HepG2 (cell line): ENCODE measurements around the gene ZMIZ2. TPM values are rescaled to one million over a fixed set of nuclear protein-coding genes. Genes with fewer than 3 reads are reported as not detected.
A peak's percentile ranks its signal among the peaks of the same experiment; 100 is the strongest.

Experiments
- ATAC-seq: fragments of 200-7000 bp; cut with Tn5 transposase; 3 replicates; pipeline ENCODE4 v1.9.1; 2020; ENCODE audit warnings: mild to moderate bottlenecking, moderate library complexity
- BruUV-seq: library from RNA; stranded (reverse); fragments of 400-500 nt; replicated peaks from 2 replicates; lab custom pipeline; 2021; lab: Mats Ljungman, UMichigan
- CTCF ChIA-PET: fragments of 300-600 bp; formaldehyde crosslinking; extraction: SDS; loops from one replicate; lab custom pipeline; 2021; ENCODE audit warnings: low total read pairs, inconsistent platforms, low intra/inter-chr PET ratio; lab: Yijun Ruan, JAX
- POLR2A ChIA-PET: fragments of 350-600 bp; sonication (Branson Sonifier 250); formaldehyde crosslinking; loops from one replicate; lab custom pipeline; 2020; ENCODE audit warnings: antibody characterized with exemption, inconsistent platforms; lab: Yijun Ruan, JAX
- DNase-seq: peaks from one replicate; pipeline ENCODE4 v3.0.0-alpha.2; 2015; ENCODE audit warnings: low spot score
- FAIRE-seq: peaks from 3 replicates; lab custom pipeline; 2011; peaks lifted over from hg19 to GRCh38; lab: Jason Lieb, UNC
- H2AFZ ChIP-seq: one replicate; pipeline ENCODE4 v1.6.1; 2011; ENCODE audit warnings: low read length, inconsistent platforms
- H3K27ac ChIP-seq: fragments of 300-600 bp; 3 replicates; pipeline ENCODE4 v1.8.0; 2011; ENCODE audit warnings: mixed run types, mild to moderate bottlenecking, mixed read lengths, low read length, inconsistent platforms; ENCODE audit not compliant: insufficient read depth; ENCODE audit errors: extremely low read length
- H3K27me3 ChIP-seq, 2 experiments: fragments of 200-600 bp in 1 of 2; 2 replicates in 1 of 2; 3 replicates in 1 of 2; pipeline versions ENCODE4 v1.6.0 to v1.8.0; 2011; ENCODE audit warnings: low read length in 2 of 2, mild to moderate bottlenecking in 2 of 2, moderate library complexity in 2 of 2, inconsistent platforms in 1 of 2; ENCODE audit not compliant: insufficient read depth in 2 of 2, control insufficient read depth in 1 of 2
- H3K36me3 ChIP-seq, 2 experiments: fragments of 200-600 bp in 1 of 2; replicated peaks in 1 of 2; 2 replicates in 1 of 2; 3 replicates in 1 of 2; pipeline versions ENCODE4 v1.5.1 to v1.8.0; 2011; ENCODE audit warnings: low read length in 2 of 2, inconsistent platforms in 1 of 2; ENCODE audit not compliant: insufficient read depth in 2 of 2, control insufficient read depth in 1 of 2
- H3K4me1 ChIP-seq: 2 replicates; pipeline ENCODE4 v1.5.1; 2012; ENCODE audit warnings: low read length, inconsistent platforms; ENCODE audit not compliant: insufficient read depth
- H3K4me2 ChIP-seq: 2 replicates; pipeline ENCODE4 v1.6.0; 2011; ENCODE audit warnings: low read depth, low read length, inconsistent platforms
- H3K4me3 ChIP-seq, 3 experiments: fragments of 200-600 bp in 1 of 3; sonication (generic), shearing (Covaris generic) in 1 of 3; replicated peaks in 1 of 3; 2 replicates each; pipeline ENCODE4 v1.5.1; 2011 to 2016; ENCODE audit warnings: low read length in 3 of 3, inconsistent platforms in 2 of 3, low read depth in 2 of 3, mild to moderate bottlenecking in 2 of 3, control low read depth in 1 of 3, mixed read lengths in 1 of 3; ENCODE audit not compliant: insufficient read depth in 1 of 3
- H3K79me2 ChIP-seq: one replicate; pipeline ENCODE4 v1.6.1; 2011; ENCODE audit warnings: low read length, inconsistent platforms; ENCODE audit not compliant: insufficient read depth
- H3K9ac ChIP-seq: 2 replicates; pipeline ENCODE4 v1.6.0; 2011; ENCODE audit warnings: mild to moderate bottlenecking, low read depth, low read length, inconsistent platforms; ENCODE audit not compliant: insufficient read depth
- H3K9me3 ChIP-seq: 2 replicates; pipeline ENCODE4 v1.5.1; 2012; ENCODE audit warnings: mild to moderate bottlenecking, low read length
- H4K20me1 ChIP-seq: 2 replicates; pipeline ENCODE4 v1.6.0; 2011; ENCODE audit warnings: inconsistent platforms, mild to moderate bottlenecking, low read length, moderate library complexity; ENCODE audit not compliant: insufficient read depth
- ASH2L ChIP-seq: fragments of 300-600, 200-600 bp; sonication (generic); IDR thresholded peaks from 2 replicates; pipeline ENCODE4 v1.7.0; 2017; ENCODE audit warnings: low read depth, mild to moderate bottlenecking, moderate library complexity, mixed read lengths, low read length; ENCODE audit not compliant: insufficient read length
- BHLHE40 ChIP-seq: IDR thresholded peaks from 2 replicates; pipeline ENCODE4 v1.6.1; 2011; ENCODE audit warnings: low read length, improper control_type of control experiment
- MBNL3 ChIP-seq: fragments of 250-450 bp; sonication (Bioruptor Pico); conservative IDR thresholded peaks from 2 replicates; pipeline ENCODE4 v1.8.0; 2022; ENCODE audit warnings: mild to moderate bottlenecking, inconsistent platforms
- MLX ChIP-seq: IDR thresholded peaks from 2 replicates; pipeline ENCODE4 v1.6.1; 2016
- PBX2 ChIP-seq: IDR thresholded peaks from 2 replicates; pipeline ENCODE4 v1.6.1; 2016; ENCODE audit warnings: control low read depth
- PRDM10 ChIP-seq: sonication (generic); formaldehyde crosslinking; IDR thresholded peaks from 2 replicates; pipeline ENCODE4 v1.4.0; 2020; ENCODE audit warnings: low read depth, missing genetic modification reagents
- RBM22 ChIP-seq: fragments of 200-400 bp; formaldehyde crosslinking; optimal IDR thresholded peaks from 2 replicates; pipeline ENCODE3; 2017; ENCODE audit warnings: mild to moderate bottlenecking, low read length, moderate library complexity
- ZNF567 ChIP-seq: sonication (generic); formaldehyde crosslinking; IDR thresholded peaks from 2 replicates; pipeline ENCODE4 v1.8.1; 2023; ENCODE audit warnings: mild to moderate bottlenecking, missing genetic modification reagents, borderline replicate concordance
- WGBS: methylation state at CpG from one replicate; pipeline ENCODE4 v1.1.6; 2017; ENCODE audit warnings: low lambda C conversion rate; 5-methylcytosine and 5-hydroxymethylcytosine counted together
- in situ Hi-C: cut with HindIII; loops from 2 replicates; pipeline ENCODE4 v1.10.0; 2017; ENCODE audit warnings: low pct_unique_long_range_greater_than_20kb; ENCODE audit not compliant: extremely low pct_ligation_motif_present
- intact Hi-C: fragments of 100-400 bp; cut with micrococcal nuclease; formaldehyde crosslinking; loops from one replicate; pipeline ENCODE4 v1.10.0; 2022; ENCODE audit not compliant: unreplicated experiment
- polyA plus RNA-seq, 8 experiments: library from polyadenylated mRNA; depleted of rRNA in 3 of 8; stranded (reverse) in 7 of 8; unstranded in 1 of 8; fragments of >200 nt; fragmentation: Illumina TruSeq in 4 of 8; extraction: Trizol in 4 of 8; gene quantifications; 2 replicates each; pipeline versions ENCODE4 v1.2.1 to v1.2.3, GENCODE V29; 2011 to 2016; ENCODE audit warnings: low read depth in 4 of 8, missing spikeins in 1 of 8, mixed read lengths in 1 of 8; ENCODE audit not compliant: insufficient read depth in 1 of 8
- total RNA-seq, 5 experiments: library from RNA; depleted of rRNA; stranded (reverse); fragments of >200 nt; fragmentation: Illumina TruSeq; extraction: Trizol; gene quantifications; 2 replicates each; pipeline ENCODE4 v1.2.3, GENCODE V29; 2016; ENCODE audit warnings: low read depth in 1 of 5

ZMIZ2 gene
- total and polyA plus RNA-seq, 2 of the 13 experiments (the other 11 are each of a cell fraction or from before 2014, with no cell fraction given) = 4.9 to 7.9 TPM

- Histone ChIP-seq H3K9ac (no peak overlapping the region), H3K36me3 (peaks cover 4 to 12% of the 10 kb centered on the region in 2 experiments; a peak in 2 of 5 replicates), H3K4me3 (no peak overlapping the region), H4K20me1 (no peaks in the 10 kb centered on the region), H3K27ac (no peak overlapping the region), H3K9me3 (no peaks in the 10 kb centered on the region), H3K4me1 (peaks cover 38% of the 10 kb centered on the region), H3K27me3 (no peaks in the 10 kb centered on the region), H3K4me2 (no peak overlapping the region), H3K79me2 (no peaks in the 10 kb centered on the region), H2AFZ (no peak overlapping the region)
- intact Hi-C loops (no loop called here), in situ Hi-C loops (no loop called here)
- FAIRE-seq (no peak), DNase-seq (no peak), ATAC-seq (no peak)
- 90% methylated on average over 12 of the region's 19 CpGs for WGBS
- ChIA-PET POLR2A (interaction anchor here (1.0 to 1.2 kb wide), 2 partner anchors 31 to 127 kb away, joined by 3 read pairs; partner anchors contain the start of gene TMED4), CTCF (no interaction called here)
- no peak for TF ChIP-seq ASH2L
- TF ChIP-seq RBM22 = peak; percentile 14
- BruUV-seq = no TSS peak
Measured at GRCh38 chr7:44709011-44709915, 39.4 kb upstream of the ZMIZ2 start.

GRCh38 chr7:44709945-44710596, 38.6 kb upstream of the ZMIZ2 start:
- Histone ChIP-seq H3K27me3 (no peaks in the 10 kb centered on the region), H3K9ac (no peak overlapping the region), H3K4me2 (no peak overlapping the region), H4K20me1 (no peaks in the 10 kb centered on the region), H2AFZ (no peak overlapping the region), H3K27ac (no peak overlapping the region), H3K79me2 (no peaks in the 10 kb centered on the region), H3K9me3 (no peaks in the 10 kb centered on the region), H3K4me3 (no peak overlapping the region), H3K4me1 (peaks cover 38% of the 10 kb centered on the region), H3K36me3 (peaks cover 4 to 12% of the 10 kb centered on the region in 2 experiments; a peak in 2 of 5 replicates)
- in situ Hi-C loops = no loop called here
- no TSS peak for BruUV-seq
- ChIA-PET POLR2A (interaction anchor here (0.7 to 1.2 kb wide), 3 partner anchors 14 to 128 kb away, joined by 3 to 6 read pairs (median 3); partner anchors contain the start of gene TMED4), CTCF (no interaction called here)
- WGBS = 96% methylated on average over 8 of the region's 10 CpGs
- DNase-seq (no peak), FAIRE-seq (no peak), ATAC-seq (no peak)
- intact Hi-C loops = no loop called here
- TF ChIP-seq PBX2 (no peak), PRDM10 (CRISPR knock-in tag) (no peak), BHLHE40 (0 out of 2 replicates have a peak, but pooled peaks have one; percentile 1), ZNF567 (no peak), MBNL3 (no peak), MLX (CRISPR knock-in tag) (no peak)
